DND-41 (cell line): ENCODE data around the gene PPP1R11.

ENCODE experiments used
- ATAC-seq: fragments of 200-7000 bp; cut with Tn5 transposase; 3 replicates; pipeline ENCODE4 v1.9.1; 2021; ENCODE audit warnings: low read depth; ENCODE audit not compliant: insufficient read depth
- DNase-seq: peaks from one replicate; pipeline ENCODE4 v3.0.0-alpha.2; 2020
- H2AFZ ChIP-seq: 2 replicates; pipeline ENCODE4 v1.6.0; 2012; ENCODE audit warnings: low read depth, low read length
- H3K27ac ChIP-seq: 2 replicates; pipeline ENCODE4 v1.5.1; 2012; ENCODE audit warnings: low read length, inconsistent platforms
- H3K27me3 ChIP-seq: fragments of 200-600 bp; sonication (generic); 2 replicates; pipeline ENCODE4 v1.6.0; 2012; ENCODE audit warnings: low read length, mild to moderate bottlenecking, inconsistent platforms; ENCODE audit not compliant: insufficient read depth, poor library complexity
- H3K36me3 ChIP-seq: 2 replicates; pipeline ENCODE4 v1.5.1; 2012; ENCODE audit warnings: low read length, inconsistent platforms; ENCODE audit not compliant: insufficient read depth
- H3K4me1 ChIP-seq: 2 replicates; pipeline ENCODE4 v1.5.1; 2012; ENCODE audit warnings: mild to moderate bottlenecking, low read length; ENCODE audit not compliant: insufficient read depth
- H3K4me2 ChIP-seq: 2 replicates; pipeline ENCODE4 v1.6.0; 2012; ENCODE audit warnings: mild to moderate bottlenecking, moderate library complexity, low read length, inconsistent platforms; ENCODE audit not compliant: insufficient read depth
- H3K4me3 ChIP-seq, 2 experiments: fragments of 200-600 bp in 1 of 2; shearing (Covaris generic) in 1 of 2; 2 replicates each; pipeline ENCODE4 v1.5.1; 2012 to 2016; ENCODE audit warnings: inconsistent platforms in 2 of 2, low read length in 2 of 2, mild to moderate bottlenecking in 2 of 2, low read depth in 1 of 2, moderate library complexity in 1 of 2
- H3K79me2 ChIP-seq: 2 replicates; pipeline ENCODE4 v1.6.0; 2012; ENCODE audit warnings: low read length, inconsistent platforms; ENCODE audit not compliant: insufficient read depth
- H3K9ac ChIP-seq: 2 replicates; pipeline ENCODE4 v1.6.0; 2012; ENCODE audit warnings: low read depth, mild to moderate bottlenecking, inconsistent platforms, low read length, moderate library complexity
- H3K9me3 ChIP-seq: 2 replicates; pipeline ENCODE4 v1.5.1; 2012; ENCODE audit warnings: low read length, moderate library complexity, mild to moderate bottlenecking, inconsistent platforms; ENCODE audit not compliant: insufficient read depth, severe bottlenecking
- H4K20me1 ChIP-seq: 2 replicates; pipeline ENCODE4 v1.6.0; 2012; ENCODE audit warnings: low read length; ENCODE audit not compliant: insufficient read depth
- CTCF ChIP-seq: IDR thresholded peaks from 2 replicates; pipeline ENCODE4 v1.5.1; 2012; ENCODE audit warnings: borderline replicate concordance, low read length, moderate library complexity, mild to moderate bottlenecking; ENCODE audit not compliant: poor library complexity, severe bottlenecking; ENCODE audit errors: extremely low read depth
- EZH2 ChIP-seq: IDR thresholded peaks from 3 replicates; pipeline ENCODE4 v1.6.1; 2012; ENCODE audit warnings: borderline replicate concordance, low read depth, mild to moderate bottlenecking, moderate library complexity, low read length, inconsistent platforms; ENCODE audit not compliant: severe bottlenecking

PPP1R11 gene

GRCh38 chr6:30077218-30077617, 10.2 kb downstream of the PPP1R11 start:
- no peaks in the 10 kb centered on the region for H3K36me3 ChIP-seq
- no peaks in the 10 kb centered on the region for H3K79me2 ChIP-seq
- peak overlapping the region; percentile 19; the same call in 1 of the 2 replicates for H3K9ac ChIP-seq
- TF ChIP-seq EZH2 (no peak), CTCF (no peak)
- peak overlapping the region; percentile 73 for H3K27ac ChIP-seq
- H3K9me3 ChIP-seq = no peaks in the 10 kb centered on the region
- H3K27me3 ChIP-seq = no peaks in the 10 kb centered on the region
- peak overlapping the region; percentile 43 for H3K4me2 ChIP-seq
- no peaks in the 10 kb centered on the region for H4K20me1 ChIP-seq
- H3K4me1 ChIP-seq = peaks cover 36% of the 10 kb centered on the region
- H3K4me3 ChIP-seq = no peak overlapping the region
- DNase-seq (peak; percentile 65), ATAC-seq (peak; percentile 95)
- peak overlapping the region; percentile 48 for H2AFZ ChIP-seq

- Histone ChIP-seq H3K4me1 (no peaks in the 10 kb centered on the region), H2AFZ (no peak overlapping the region), H3K4me3 (no peak overlapping the region), H3K9me3 (no peaks in the 10 kb centered on the region), H3K27ac (no peak overlapping the region), H4K20me1 (no peaks in the 10 kb centered on the region), H3K4me2 (no peak overlapping the region), H3K27me3 (peaks cover 10% of the 10 kb centered on the region), H3K79me2 (no peaks in the 10 kb centered on the region), H3K9ac (no peak overlapping the region), H3K36me3 (no peaks in the 10 kb centered on the region)
- DNase-seq (no peak), ATAC-seq (no peak)
- TF ChIP-seq CTCF = no peak
- no peak for TF ChIP-seq EZH2
Measured at GRCh38 chr6:30087876-30088275, 20.9 kb downstream of the PPP1R11 start.

GRCh38 chr6:30091577-30092381, 24.8 kb downstream of the PPP1R11 start:
- H3K4me1 ChIP-seq = no peaks in the 10 kb centered on the region
- no peak overlapping the region for H3K9ac ChIP-seq
- no peaks in the 10 kb centered on the region for H4K20me1 ChIP-seq
- no peak overlapping the region for H3K4me3 ChIP-seq
- H3K36me3 ChIP-seq = no peaks in the 10 kb centered on the region
- peaks cover 39% of the 10 kb centered on the region for H3K27me3 ChIP-seq
- H3K27ac ChIP-seq = no peak overlapping the region
- no peak overlapping the region for H3K4me2 ChIP-seq
- H3K9me3 ChIP-seq = no peaks in the 10 kb centered on the region
- ATAC-seq (no peak), DNase-seq (no peak)
- TF ChIP-seq CTCF (no peak), EZH2 (no peak)
- no peaks in the 10 kb centered on the region for H3K79me2 ChIP-seq
- no peak overlapping the region for H2AFZ ChIP-seq
